Testis (tissue), 2 donors: ENCODE data around the gene PDE7B.

Source experiments
- CTCF ChIP-seq, 3 experiments: fragments of 450-650 bp in 2 of 3; fragments of 200-600 bp in 1 of 3; sonication (generic) in 1 of 3; IDR thresholded peaks; one replicate each; pipeline ENCODE4 v1.5.1; 2016 to 2019; ENCODE audit warnings: antibody characterized with exemption in 3 of 3, mild to moderate bottlenecking in 2 of 3, moderate library complexity in 1 of 3
- POLR2A ChIP-seq: fragments of 450-650 bp; IDR thresholded peaks from one replicate; pipeline ENCODE4 v1.6.1; 2017; ENCODE audit warnings: antibody characterized with exemption, mild to moderate bottlenecking, moderate library complexity

GRCh38 chr6:136077834-136078576 lies 226.5 kb downstream of the PDE7B start:
- TF ChIP-seq CTCF (IDR thresholded peaks at IDR 0.05) (no peak), POLR2A (no peak)
